ENCODE measurements around the gene ZNF512. TPM values are rescaled to one million over a fixed set of nuclear protein-coding genes. Genes with fewer than 3 reads are reported as not detected.
"Not testable (repeated sequence)": the region's sequence is repeated elsewhere in the genome, so short reads cannot be mapped to it uniquely, and the experiment has no call there.

Gene ZNF512
- total RNA-seq, 1 donor from 2014 or later = 64.7 TPM

GRCh38 chr2:27545348-27546141 is 37.3 kb upstream of the ZNF512 start:
- H3K36me3 Mint-ChIP-seq = no peaks in the 10 kb centered on the region
- no peak for TF ChIP-seq CTCF (conservative IDR thresholded peaks at IDR 0.05)
- no peak overlapping the region for H3K4me3 Mint-ChIP-seq
- no peak for DNase-seq (ENCODE audit: extremely low spot score, unreplicated experiment)
- peaks cover 8% of the 10 kb centered on the region for H3K9me3 Mint-ChIP-seq
- no peaks in the 10 kb centered on the region for H3K4me1 Mint-ChIP-seq (ENCODE audit: unreplicated experiment)
- no peaks in the 10 kb centered on the region for H3K27me3 Mint-ChIP-seq
- H3K27ac Mint-ChIP-seq = no peak overlapping the region

GRCh38 chr2:27549303-27549702 is 33.5 kb upstream of the ZNF512 start:
- Mint-ChIP-seq H3K9me3 (peaks cover 8% of the 10 kb centered on the region), H3K27me3 (peaks cover 25% of the 10 kb centered on the region), H3K4me1 (ENCODE audit: unreplicated experiment) (no peaks in the 10 kb centered on the region), H3K27ac (no peak overlapping the region), H3K36me3 (no peaks in the 10 kb centered on the region), H3K4me3 (no peak overlapping the region)
- DNase-seq (ENCODE audit: extremely low spot score, unreplicated experiment) = no peak
- no peak for TF ChIP-seq CTCF (conservative IDR thresholded peaks at IDR 0.05)

- H3K4me1 Mint-ChIP-seq (ENCODE audit: unreplicated experiment) = no peaks in the 10 kb centered on the region
Observed at GRCh38 chr2:27551514-27551913, 31.3 kb upstream of the ZNF512 start.

GRCh38 chr2:27552941-27553340 is 29.9 kb upstream of the ZNF512 start:
- H3K9me3 Mint-ChIP-seq = no peaks in the 10 kb centered on the region
- no peak overlapping the region for H3K4me3 Mint-ChIP-seq
- H3K27me3 Mint-ChIP-seq = peaks cover 38% of the 10 kb centered on the region
- no peaks in the 10 kb centered on the region for H3K36me3 Mint-ChIP-seq
- no peak for DNase-seq (ENCODE audit: extremely low spot score, unreplicated experiment)
- no peaks in the 10 kb centered on the region for H3K4me1 Mint-ChIP-seq (ENCODE audit: unreplicated experiment)
- no peak for TF ChIP-seq CTCF (conservative IDR thresholded peaks at IDR 0.05)
- no peak overlapping the region for H3K27ac Mint-ChIP-seq

More at GRCh38 chr2:27551514-27551913, 31.3 kb upstream of the ZNF512 start:
- Mint-ChIP-seq H3K36me3 (no peaks in the 10 kb centered on the region), H3K27ac (no peak overlapping the region), H3K9me3 (no peaks in the 10 kb centered on the region), H3K4me3 (no peak overlapping the region), H3K27me3 (peaks cover 38% of the 10 kb centered on the region)
- no peak for TF ChIP-seq CTCF (conservative IDR thresholded peaks at IDR 0.05)
- no peak for DNase-seq (ENCODE audit: extremely low spot score, unreplicated experiment)

GRCh38 chr2:27554451-27554850 is 28.4 kb upstream of the ZNF512 start:
- not testable (repeated sequence) for H3K4me1 Mint-ChIP-seq (ENCODE audit: unreplicated experiment); H3K27ac Mint-ChIP-seq; DNase-seq (ENCODE audit: extremely low spot score, unreplicated experiment); H3K9me3 Mint-ChIP-seq; H3K36me3 Mint-ChIP-seq; H3K4me3 Mint-ChIP-seq
- peaks cover 38% of the 10 kb centered on the region for H3K27me3 Mint-ChIP-seq

GRCh38 chr2:27559228-27559627 is 23.6 kb upstream of the ZNF512 start:
- H3K36me3 Mint-ChIP-seq = no peaks in the 10 kb centered on the region
- no peak for DNase-seq (ENCODE audit: extremely low spot score, unreplicated experiment)
- H3K27me3 Mint-ChIP-seq = peaks cover 17% of the 10 kb centered on the region
- TF ChIP-seq CTCF (conservative IDR thresholded peaks at IDR 0.05) = no peak
- H3K4me3 Mint-ChIP-seq = no peak overlapping the region
- no peaks in the 10 kb centered on the region for H3K4me1 Mint-ChIP-seq (ENCODE audit: unreplicated experiment)
- no peaks in the 10 kb centered on the region for H3K9me3 Mint-ChIP-seq
- no peak overlapping the region for H3K27ac Mint-ChIP-seq

Data from type B pancreatic cell (in vitro differentiated cells).